Astrocyte (in vitro differentiated cells and primary cell): Measurements from ENCODE around the gene TNFRSF21. TPM values are rescaled to one million over a fixed set of nuclear protein-coding genes. Genes with fewer than 3 reads are reported as not detected.

Experiments
- DNase-seq: peaks from one replicate; pipeline ENCODE4 v3.0.0-alpha.2; 2010; ENCODE audit warnings: low read depth
- FAIRE-seq: peaks from 2 replicates; lab custom pipeline; 2011; peaks lifted over from hg19 to GRCh38; lab: Jason Lieb, UNC
- H2AFZ ChIP-seq: 2 replicates; pipeline ENCODE4 v1.6.0; 2012; ENCODE audit warnings: low read depth, low read length, inconsistent platforms
- H3K27ac ChIP-seq: 2 replicates; pipeline ENCODE4 v1.5.1; 2011; ENCODE audit warnings: low read depth, low read length, inconsistent platforms
- H3K27me3 ChIP-seq: 2 replicates; pipeline ENCODE4 v1.6.0; 2011; ENCODE audit warnings: low read length, inconsistent platforms; ENCODE audit not compliant: insufficient read depth
- H3K36me3 ChIP-seq: 2 replicates; pipeline ENCODE4 v1.5.1; 2011; ENCODE audit warnings: low read length, inconsistent platforms; ENCODE audit not compliant: insufficient read depth
- H3K4me1 ChIP-seq: 2 replicates; pipeline ENCODE4 v1.5.1; 2011; ENCODE audit warnings: low read length, inconsistent platforms; ENCODE audit not compliant: insufficient read depth
- H3K4me2 ChIP-seq: 2 replicates; pipeline ENCODE4 v1.6.0; 2012; ENCODE audit warnings: low read length, inconsistent platforms
- H3K4me3 ChIP-seq: 2 replicates; pipeline ENCODE4 v1.5.1; 2011; ENCODE audit warnings: low read depth, mild to moderate bottlenecking, low read length, inconsistent platforms; ENCODE audit not compliant: insufficient read depth
- H3K79me2 ChIP-seq: 2 replicates; pipeline ENCODE4 v1.6.0; 2012; ENCODE audit warnings: mild to moderate bottlenecking, low read length, inconsistent platforms; ENCODE audit not compliant: insufficient read depth
- H3K9ac ChIP-seq: 2 replicates; pipeline ENCODE4 v1.6.0; 2012; ENCODE audit warnings: mild to moderate bottlenecking, low read length, inconsistent platforms
- H3K9me3 ChIP-seq: 2 replicates; pipeline ENCODE4 v1.5.1; 2012; ENCODE audit warnings: low read depth, mild to moderate bottlenecking, low read length, inconsistent platforms; ENCODE audit not compliant: insufficient read depth
- H4K20me1 ChIP-seq: 2 replicates; pipeline ENCODE4 v1.6.0; 2012; ENCODE audit warnings: low read length, inconsistent platforms; ENCODE audit not compliant: insufficient read depth
- H3K27ac Mint-ChIP-seq: one replicate; pipeline ENCODE4 v1.8.0; 2021; ENCODE audit warnings: mild to moderate bottlenecking, mixed read lengths; ENCODE audit not compliant: unreplicated experiment
- H3K27me3 Mint-ChIP-seq: one replicate; pipeline ENCODE4 v1.8.0; 2021; ENCODE audit warnings: low read depth, mixed read lengths; ENCODE audit not compliant: unreplicated experiment
- H3K36me3 Mint-ChIP-seq: one replicate; pipeline ENCODE4 v1.8.0; 2021; ENCODE audit warnings: low read depth, mixed read lengths; ENCODE audit not compliant: unreplicated experiment
- H3K4me1 Mint-ChIP-seq: one replicate; pipeline ENCODE4 v1.8.0; 2021; ENCODE audit warnings: low read depth, mixed read lengths; ENCODE audit not compliant: unreplicated experiment
- H3K4me3 Mint-ChIP-seq: one replicate; pipeline ENCODE4 v1.8.0; 2021; ENCODE audit warnings: mild to moderate bottlenecking, moderate library complexity, mixed read lengths; ENCODE audit not compliant: unreplicated experiment
- H3K9me3 Mint-ChIP-seq: one replicate; pipeline ENCODE4 v1.8.0; 2021; ENCODE audit warnings: mild to moderate bottlenecking, mixed read lengths; ENCODE audit not compliant: unreplicated experiment
- CTCF ChIP-seq: IDR thresholded peaks from 2 replicates; pipeline ENCODE4 v1.5.1; 2011; ENCODE audit warnings: low read depth, mild to moderate bottlenecking, inconsistent platforms, low read length, moderate library complexity; ENCODE audit not compliant: insufficient read depth
- EZH2 ChIP-seq: IDR thresholded peaks from 2 replicates; pipeline ENCODE4 v1.6.1; 2012; ENCODE audit warnings: mild to moderate bottlenecking, low read length, inconsistent platforms; ENCODE audit not compliant: insufficient read depth
- total RNA-seq: library from RNA; stranded (reverse); gene quantifications from 2 replicates; pipeline ENCODE4 v1.2.1, GENCODE V29; 2021

TNFRSF21 gene
- total RNA-seq, 1 donor from 2014 or later: 244 TPM

GRCh38 chr6:47261191-47261590, 48.5 kb downstream of the TNFRSF21 start:
- Histone ChIP-seq H3K27ac (no peak overlapping the region), H3K9me3 (no peaks in the 10 kb centered on the region), H3K27me3 (no peaks in the 10 kb centered on the region), H4K20me1 (peaks cover 4% of the 10 kb centered on the region), H3K4me2 (no peak overlapping the region), H2AFZ (no peak overlapping the region), H3K79me2 (peaks cover 6% of the 10 kb centered on the region), H3K9ac (no peak overlapping the region), H3K4me3 (no peak overlapping the region), H3K4me1 (peaks cover 2% of the 10 kb centered on the region), H3K36me3 (no peaks in the 10 kb centered on the region)
- peaks cover 31% of the 10 kb centered on the region for H3K36me3 Mint-ChIP-seq
- peaks cover 49% of the 10 kb centered on the region for H3K4me1 Mint-ChIP-seq
- DNase-seq (no peak), FAIRE-seq (no peak)
- H3K9me3 Mint-ChIP-seq: no peaks in the 10 kb centered on the region
- H3K27me3 Mint-ChIP-seq: no peaks in the 10 kb centered on the region
- no peak for TF ChIP-seq EZH2
- TF ChIP-seq CTCF: no peak
- H3K27ac Mint-ChIP-seq: no peak overlapping the region
- H3K4me3 Mint-ChIP-seq: no peak overlapping the region

DNA sequence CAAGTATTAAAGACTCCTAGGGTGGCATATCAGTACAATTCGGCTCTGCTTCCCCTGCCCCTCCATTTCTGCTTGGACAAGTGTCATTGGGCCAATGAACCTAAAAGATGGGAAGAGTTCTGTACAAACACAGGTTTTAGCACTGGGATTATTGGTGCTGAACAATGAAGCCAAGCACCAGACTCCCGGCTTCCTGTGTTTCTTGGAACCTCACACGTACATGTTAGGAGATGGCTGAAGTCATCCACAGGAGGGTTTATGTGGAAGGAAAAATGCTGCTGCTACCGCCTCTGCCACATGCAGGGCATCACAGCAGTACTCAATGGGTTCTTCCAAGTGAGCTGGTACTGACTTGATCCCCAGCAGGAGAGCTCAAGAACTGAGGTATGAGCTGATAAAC, 49.7 kb downstream of the TNFRSF21 start:
- Histone ChIP-seq H3K4me3 (no peak overlapping the region), H3K4me2 (no peak overlapping the region), H3K79me2 (peaks cover 6% of the 10 kb centered on the region), H3K9ac (no peak overlapping the region), H3K9me3 (no peaks in the 10 kb centered on the region), H3K36me3 (no peaks in the 10 kb centered on the region), H3K4me1 (peaks cover 2% of the 10 kb centered on the region), H4K20me1 (peaks cover 6% of the 10 kb centered on the region), H2AFZ (no peak overlapping the region), H3K27me3 (no peaks in the 10 kb centered on the region), H3K27ac (no peak overlapping the region)
- DNase-seq: no peak
- H3K27me3 Mint-ChIP-seq: no peaks in the 10 kb centered on the region
- H3K9me3 Mint-ChIP-seq: no peaks in the 10 kb centered on the region
- no peak for TF ChIP-seq EZH2
- no peak for TF ChIP-seq CTCF
- FAIRE-seq: no peak
- no peak overlapping the region for H3K4me3 Mint-ChIP-seq
- peak overlapping the region; percentile 12 for H3K27ac Mint-ChIP-seq
- H3K4me1 Mint-ChIP-seq: peaks cover 46% of the 10 kb centered on the region
- H3K36me3 Mint-ChIP-seq: peaks cover 32% of the 10 kb centered on the region

DNA sequence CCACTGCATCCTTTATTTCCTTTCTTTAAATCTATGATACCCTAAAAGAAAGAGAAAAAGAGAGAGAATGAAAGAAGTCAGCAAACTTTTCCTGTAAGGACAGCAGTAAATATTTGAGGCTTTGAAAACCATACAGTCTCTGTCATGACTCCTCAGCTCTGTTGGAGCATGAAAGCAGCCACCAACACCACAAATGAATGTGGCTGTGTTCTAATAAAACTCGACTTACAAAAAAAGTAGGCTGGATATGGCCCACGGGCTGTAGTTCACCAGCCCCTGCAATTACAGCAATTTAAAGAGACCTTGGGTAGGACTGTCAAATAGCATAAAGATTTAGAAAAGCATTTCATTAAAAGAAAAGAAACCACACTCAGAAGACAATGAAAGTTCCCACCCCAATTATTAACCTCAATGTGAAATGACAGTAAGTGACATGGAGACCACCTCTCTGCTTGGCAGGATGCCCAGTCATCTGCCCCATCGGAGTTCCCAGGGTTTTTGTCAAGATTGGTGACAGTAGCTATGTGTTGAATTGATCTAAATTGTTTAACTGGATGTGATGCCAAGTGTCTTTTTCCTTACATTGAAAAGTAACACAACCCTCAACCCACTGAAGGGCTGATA, 50.9 kb downstream of the TNFRSF21 start:
- TF ChIP-seq CTCF (no peak), EZH2 (no peak)
- Mint-ChIP-seq H3K4me1 (peaks cover 50% of the 10 kb centered on the region), H3K36me3 (peaks cover 33% of the 10 kb centered on the region), H3K27ac (peak overlapping the region; percentile 69), H3K9me3 (no peaks in the 10 kb centered on the region), H3K27me3 (no peaks in the 10 kb centered on the region), H3K4me3 (peak overlapping the region; percentile 54)
- peaks cover 2% of the 10 kb centered on the region for H3K4me1 ChIP-seq
- H4K20me1 ChIP-seq: peaks cover 8% of the 10 kb centered on the region
- FAIRE-seq (no peak), DNase-seq (no peak)
- H3K9ac ChIP-seq: no peak overlapping the region
- no peak overlapping the region for H2AFZ ChIP-seq
- H3K4me2 ChIP-seq: no peak overlapping the region
- no peak overlapping the region for H3K4me3 ChIP-seq
- no peaks in the 10 kb centered on the region for H3K27me3 ChIP-seq
- peaks cover 6% of the 10 kb centered on the region for H3K79me2 ChIP-seq
- H3K27ac ChIP-seq: no peak overlapping the region
- H3K9me3 ChIP-seq: no peaks in the 10 kb centered on the region
- H3K36me3 ChIP-seq: no peaks in the 10 kb centered on the region
